Glutamatergic neuron (in vitro differentiated cells): ENCODE results near the gene VAPA. TPM values are rescaled to one million over a fixed set of nuclear protein-coding genes. Genes with fewer than 3 reads are reported as not detected.

Experiments used
- DNase-seq: peaks from one replicate; pipeline ENCODE4 v3.0.0; 2022
- H3K27ac Mint-ChIP-seq: one replicate; pipeline ENCODE4 v1.8.0; 2020; ENCODE audit warnings: mild to moderate bottlenecking, mixed read lengths, inconsistent platforms; ENCODE audit not compliant: unreplicated experiment
- H3K27me3 Mint-ChIP-seq: one replicate; pipeline ENCODE4 v1.8.0; 2020; ENCODE audit warnings: mild to moderate bottlenecking, moderate library complexity, mixed read lengths, inconsistent platforms; ENCODE audit not compliant: unreplicated experiment
- H3K36me3 Mint-ChIP-seq: one replicate; pipeline ENCODE4 v1.8.0; 2020; ENCODE audit warnings: mild to moderate bottlenecking, mixed read lengths, inconsistent platforms; ENCODE audit not compliant: unreplicated experiment
- H3K4me1 Mint-ChIP-seq: one replicate; pipeline ENCODE4 v1.8.0; 2020; ENCODE audit warnings: mild to moderate bottlenecking, low read depth, mixed read lengths, inconsistent platforms; ENCODE audit not compliant: unreplicated experiment
- H3K4me3 Mint-ChIP-seq: one replicate; pipeline ENCODE4 v1.8.0; 2020; ENCODE audit warnings: mild to moderate bottlenecking, mixed read lengths, inconsistent platforms; ENCODE audit not compliant: unreplicated experiment
- H3K9me3 Mint-ChIP-seq: one replicate; pipeline ENCODE4 v1.8.0; 2020; ENCODE audit warnings: mild to moderate bottlenecking, moderate library complexity, mixed read lengths, inconsistent platforms; ENCODE audit not compliant: unreplicated experiment
- CTCF ChIP-seq: fragments of 200-600 bp; sonication (generic); IDR thresholded peaks from one replicate; pipeline ENCODE4 v1.5.0; 2021; ENCODE audit not compliant: partially characterized antibody, unreplicated experiment
- total RNA-seq: library from RNA; stranded (reverse); fragmentation: NEBNext Ultra II Directional; extraction: Animal tissue kit (Norgen Biotek cat#: 25700); gene quantifications from one replicate; pipeline ENCODE4 v1.2.1, GENCODE V29; 2021; ENCODE audit not compliant: unreplicated experiment

Gene VAPA
- total RNA-seq, 1 donor from 2014 or later: 187 TPM

- Mint-ChIP-seq H3K9me3 (peaks cover 2% of the 10 kb centered on the region), H3K27me3 (peaks cover 2% of the 10 kb centered on the region), H3K4me3 (no peak overlapping the region), H3K27ac (peak overlapping the region; percentile 79), H3K36me3 (no peaks in the 10 kb centered on the region), H3K4me1 (peaks cover 31% of the 10 kb centered on the region)
- peak; percentile 68 for TF ChIP-seq CTCF
- DNase-seq: no peak
Measured at GRCh38 chr18:9951022-9951859, 37.4 kb downstream of the VAPA start.

GRCh38 chr18:9952633-9953416, 39.0 kb downstream of the VAPA start:
- H3K4me3 Mint-ChIP-seq: no peak overlapping the region
- TF ChIP-seq CTCF: no peak
- DNase-seq: no peak
- H3K27me3 Mint-ChIP-seq: peaks cover 2% of the 10 kb centered on the region
- H3K9me3 Mint-ChIP-seq: peaks cover 2% of the 10 kb centered on the region
- H3K36me3 Mint-ChIP-seq: no peaks in the 10 kb centered on the region
- H3K4me1 Mint-ChIP-seq: peaks cover 28% of the 10 kb centered on the region
- no peak overlapping the region for H3K27ac Mint-ChIP-seq

GRCh38 chr18:9958861-9959399, 45.1 kb downstream of the VAPA start:
- no peak for TF ChIP-seq CTCF
- no peak overlapping the region for H3K4me3 Mint-ChIP-seq
- H3K27me3 Mint-ChIP-seq: no peaks in the 10 kb centered on the region
- no peaks in the 10 kb centered on the region for H3K36me3 Mint-ChIP-seq
- no peak overlapping the region for H3K27ac Mint-ChIP-seq
- no peak for DNase-seq
- peaks cover 26% of the 10 kb centered on the region for H3K4me1 Mint-ChIP-seq
- no peaks in the 10 kb centered on the region for H3K9me3 Mint-ChIP-seq

GRCh38 chr18:9959564-9959963, 45.7 kb downstream of the VAPA start:
- Mint-ChIP-seq H3K36me3 (no peaks in the 10 kb centered on the region), H3K27ac (no peak overlapping the region), H3K9me3 (no peaks in the 10 kb centered on the region), H3K27me3 (no peaks in the 10 kb centered on the region), H3K4me3 (no peak overlapping the region), H3K4me1 (peaks cover 20% of the 10 kb centered on the region)
- DNase-seq: no peak
- TF ChIP-seq CTCF: no peak
